ENCODE data around the gene HCN1. TPM values are rescaled to one million over a fixed set of nuclear protein-coding genes. Genes with fewer than 3 reads are reported as not detected.
A peak's percentile ranks its signal among the peaks of the same experiment; 100 is the strongest.
"Not testable (repeated sequence)": the region's sequence is repeated elsewhere in the genome, so short reads cannot be mapped to it uniquely, and the experiment has no call there.

HCN1 gene
- total RNA-seq, 1 experiment from 2014 or later, result not detected

GRCh38 chr5:45484781-45485180 is 211.4 kb downstream of the HCN1 start:
- Histone ChIP-seq H3K27me3 (ENCODE audit: low read length) (no peaks in the 10 kb centered on the region), H3K27ac (ENCODE audit: low read length) (no peak overlapping the region), H3K9me2 (replicated peaks; ENCODE audit: insufficient read depth, low read length) (no peaks in the 10 kb centered on the region), H3K36me3 (ENCODE audit: insufficient read depth, low read length) (no peaks in the 10 kb centered on the region), H3K4me3 (ENCODE audit: low read length) (no peak overlapping the region), H3K9me3 (ENCODE audit: low read length) (peaks cover 10% of the 10 kb centered on the region), H3K9ac (ENCODE audit: low read length) (no peak overlapping the region), H3K4me1 (ENCODE audit: low read length) (no peaks in the 10 kb centered on the region), H3K4me2 (ENCODE audit: low read depth, low read length, poor library complexity, severe bottlenecking) (no peak overlapping the region), H3K79me2 (ENCODE audit: low read length) (no peaks in the 10 kb centered on the region), H2AFZ (ENCODE audit: low read length) (no peak overlapping the region), H4K20me1 (ENCODE audit: insufficient read depth, low read depth, low read length) (no peaks in the 10 kb centered on the region)
- no peak for DNase-seq

DNA sequence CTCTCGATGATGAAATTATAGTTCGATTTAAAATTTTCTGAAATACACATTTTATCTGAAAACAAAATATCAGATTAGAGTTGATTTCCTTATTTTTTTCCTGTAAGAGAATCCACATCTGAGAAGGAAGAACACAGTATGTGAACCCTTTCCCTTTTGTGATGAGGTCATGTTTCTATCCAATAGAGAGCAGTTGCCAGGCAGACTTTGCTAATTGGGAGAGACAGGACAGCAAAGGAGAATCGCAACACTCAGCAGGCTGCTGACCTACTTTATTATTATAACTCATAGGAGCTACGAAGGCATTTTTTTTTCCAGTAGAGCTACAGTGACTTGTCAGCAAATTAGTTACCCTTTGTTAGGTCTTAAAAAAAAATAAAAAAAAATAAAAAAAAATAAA is 242.1 kb downstream of the HCN1 start:
- H3K79me2 ChIP-seq (ENCODE audit: low read length), result no peaks in the 10 kb centered on the region
- no peaks in the 10 kb centered on the region for H3K36me3 ChIP-seq (ENCODE audit: insufficient read depth, low read length)
- H3K4me2 ChIP-seq (ENCODE audit: low read depth, low read length, poor library complexity, severe bottlenecking), result no peak overlapping the region
- DNase-seq, result peak; percentile 51
- no peaks in the 10 kb centered on the region for H3K4me1 ChIP-seq (ENCODE audit: low read length)
- no peaks in the 10 kb centered on the region for H3K27me3 ChIP-seq (ENCODE audit: low read length)
- H3K9ac ChIP-seq (ENCODE audit: low read length), result no peak overlapping the region
- no peak overlapping the region for H3K27ac ChIP-seq (ENCODE audit: low read length)
- H2AFZ ChIP-seq (ENCODE audit: low read length), result no peak overlapping the region
- no peak overlapping the region for H3K4me3 ChIP-seq (ENCODE audit: low read length)
- peaks cover 22% of the 10 kb centered on the region for H3K9me3 ChIP-seq (ENCODE audit: low read length)
- no peaks in the 10 kb centered on the region for H4K20me1 ChIP-seq (ENCODE audit: insufficient read depth, low read depth, low read length)
- H3K9me2 ChIP-seq (replicated peaks; ENCODE audit: insufficient read depth, low read length), result no peaks in the 10 kb centered on the region

GRCh38 chr5:45444856-45445255 is 251.3 kb downstream of the HCN1 start:
- peaks cover 12% of the 10 kb centered on the region for H3K9me3 ChIP-seq (ENCODE audit: low read length)
- not testable (repeated sequence) for H3K9ac ChIP-seq (ENCODE audit: low read length); H3K4me1 ChIP-seq (ENCODE audit: low read length); H4K20me1 ChIP-seq (ENCODE audit: insufficient read depth, low read depth, low read length); H3K9me2 ChIP-seq (replicated peaks; ENCODE audit: insufficient read depth, low read length); DNase-seq; H3K36me3 ChIP-seq (ENCODE audit: insufficient read depth, low read length); H3K4me3 ChIP-seq (ENCODE audit: low read length); H3K79me2 ChIP-seq (ENCODE audit: low read length); H3K27me3 ChIP-seq (ENCODE audit: low read length); H2AFZ ChIP-seq (ENCODE audit: low read length); H3K4me2 ChIP-seq (ENCODE audit: low read depth, low read length, poor library complexity, severe bottlenecking); H3K27ac ChIP-seq (ENCODE audit: low read length)

- Histone ChIP-seq H3K4me2 (ENCODE audit: low read depth, low read length, poor library complexity, severe bottlenecking) (no peak overlapping the region), H3K9me2 (replicated peaks; ENCODE audit: insufficient read depth, low read length) (no peaks in the 10 kb centered on the region)
These were observed 255.7 kb downstream of the HCN1 start for GRCh38 chr5:45440466-45440865.

GRCh38 chr5:45437752-45438151 is 258.4 kb downstream of the HCN1 start:
- Histone ChIP-seq H3K36me3 (ENCODE audit: insufficient read depth, low read length) (no peaks in the 10 kb centered on the region), H3K9ac (ENCODE audit: low read length) (no peak overlapping the region), H3K27ac (ENCODE audit: low read length) (no peak overlapping the region), H3K79me2 (ENCODE audit: low read length) (no peaks in the 10 kb centered on the region), H4K20me1 (ENCODE audit: insufficient read depth, low read depth, low read length) (no peaks in the 10 kb centered on the region), H3K4me1 (ENCODE audit: low read length) (no peaks in the 10 kb centered on the region), H3K9me2 (replicated peaks; ENCODE audit: insufficient read depth, low read length) (no peaks in the 10 kb centered on the region), H3K4me3 (ENCODE audit: low read length) (no peak overlapping the region), H3K4me2 (ENCODE audit: low read depth, low read length, poor library complexity, severe bottlenecking) (no peak overlapping the region), H3K9me3 (ENCODE audit: low read length) (peaks cover 28% of the 10 kb centered on the region), H2AFZ (ENCODE audit: low read length) (no peak overlapping the region), H3K27me3 (ENCODE audit: low read length) (no peaks in the 10 kb centered on the region)
- no peak for DNase-seq

More at GRCh38 chr5:45440466-45440865, 255.7 kb downstream of the HCN1 start:
- H4K20me1 ChIP-seq (ENCODE audit: insufficient read depth, low read depth, low read length), result no peaks in the 10 kb centered on the region
- H2AFZ ChIP-seq (ENCODE audit: low read length), result no peak overlapping the region
- no peak overlapping the region for H3K4me3 ChIP-seq (ENCODE audit: low read length)
- H3K27me3 ChIP-seq (ENCODE audit: low read length), result no peaks in the 10 kb centered on the region
- DNase-seq, result no peak
- no peak overlapping the region for H3K9ac ChIP-seq (ENCODE audit: low read length)
- H3K79me2 ChIP-seq (ENCODE audit: low read length), result no peaks in the 10 kb centered on the region
- H3K36me3 ChIP-seq (ENCODE audit: insufficient read depth, low read length), result no peaks in the 10 kb centered on the region
- peaks cover 19% of the 10 kb centered on the region for H3K9me3 ChIP-seq (ENCODE audit: low read length)
- H3K27ac ChIP-seq (ENCODE audit: low read length), result no peak overlapping the region
- H3K4me1 ChIP-seq (ENCODE audit: low read length), result no peaks in the 10 kb centered on the region

DNA sequence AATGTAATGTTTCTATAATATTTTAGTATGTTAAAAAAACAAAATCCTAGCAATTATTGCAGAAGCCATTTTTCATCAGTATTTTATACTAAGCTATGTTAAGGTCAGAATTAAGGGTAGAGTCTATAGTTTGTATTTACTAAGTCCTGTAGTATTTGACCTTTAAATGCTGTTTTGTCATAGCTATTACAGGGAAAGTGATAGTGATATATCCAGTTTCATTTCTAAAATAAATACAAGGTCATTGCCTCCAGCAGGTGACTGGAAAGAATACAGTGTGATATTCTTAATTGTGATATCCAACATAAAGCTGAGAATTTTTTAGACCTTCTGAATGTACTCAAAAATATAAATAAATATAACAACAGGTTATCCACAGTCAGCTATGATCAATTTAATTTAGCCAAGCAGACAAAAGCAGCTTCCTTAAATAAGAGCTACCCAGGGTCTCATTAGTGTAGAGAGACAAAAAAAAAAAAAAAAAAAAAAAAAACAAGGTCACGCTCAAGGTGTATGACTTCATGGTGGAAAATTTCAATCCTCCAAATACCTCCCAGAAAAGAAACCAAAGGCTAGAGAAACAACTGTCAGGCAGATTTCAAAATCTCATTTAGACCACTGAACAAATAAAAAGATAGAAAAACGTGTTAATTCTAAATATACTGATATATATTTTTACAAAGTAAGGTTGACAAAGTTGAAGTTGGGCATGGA is 278.7 kb downstream of the HCN1 start:
- Histone ChIP-seq H3K79me2 (ENCODE audit: low read length) (no peaks in the 10 kb centered on the region), H3K9ac (ENCODE audit: low read length) (no peak overlapping the region), H2AFZ (ENCODE audit: low read length) (no peak overlapping the region), H4K20me1 (ENCODE audit: insufficient read depth, low read depth, low read length) (no peaks in the 10 kb centered on the region), H3K4me2 (ENCODE audit: low read depth, low read length, poor library complexity, severe bottlenecking) (no peak overlapping the region), H3K4me1 (ENCODE audit: low read length) (no peaks in the 10 kb centered on the region), H3K36me3 (ENCODE audit: insufficient read depth, low read length) (no peaks in the 10 kb centered on the region), H3K27ac (ENCODE audit: low read length) (no peak overlapping the region), H3K27me3 (ENCODE audit: low read length) (no peaks in the 10 kb centered on the region), H3K4me3 (ENCODE audit: low read length) (no peak overlapping the region), H3K9me2 (replicated peaks; ENCODE audit: insufficient read depth, low read length) (no peaks in the 10 kb centered on the region), H3K9me3 (ENCODE audit: low read length) (peaks cover 18% of the 10 kb centered on the region)
- no peak for DNase-seq

GRCh38 chr5:45414620-45415573 is 281.3 kb downstream of the HCN1 start:
- Histone ChIP-seq H3K9ac (ENCODE audit: low read length) (no peak overlapping the region), H3K9me2 (replicated peaks; ENCODE audit: insufficient read depth, low read length) (no peaks in the 10 kb centered on the region), H3K4me2 (ENCODE audit: low read depth, low read length, poor library complexity, severe bottlenecking) (no peak overlapping the region), H3K36me3 (ENCODE audit: insufficient read depth, low read length) (no peaks in the 10 kb centered on the region), H3K27ac (ENCODE audit: low read length) (no peak overlapping the region), H3K9me3 (ENCODE audit: low read length) (peaks cover 20% of the 10 kb centered on the region), H3K27me3 (ENCODE audit: low read length) (no peaks in the 10 kb centered on the region), H3K4me1 (ENCODE audit: low read length) (no peaks in the 10 kb centered on the region), H4K20me1 (ENCODE audit: insufficient read depth, low read depth, low read length) (no peaks in the 10 kb centered on the region), H3K4me3 (ENCODE audit: low read length) (no peak overlapping the region), H3K79me2 (ENCODE audit: low read length) (no peaks in the 10 kb centered on the region), H2AFZ (ENCODE audit: low read length) (no peak overlapping the region)
- DNase-seq, result no peak

DNA sequence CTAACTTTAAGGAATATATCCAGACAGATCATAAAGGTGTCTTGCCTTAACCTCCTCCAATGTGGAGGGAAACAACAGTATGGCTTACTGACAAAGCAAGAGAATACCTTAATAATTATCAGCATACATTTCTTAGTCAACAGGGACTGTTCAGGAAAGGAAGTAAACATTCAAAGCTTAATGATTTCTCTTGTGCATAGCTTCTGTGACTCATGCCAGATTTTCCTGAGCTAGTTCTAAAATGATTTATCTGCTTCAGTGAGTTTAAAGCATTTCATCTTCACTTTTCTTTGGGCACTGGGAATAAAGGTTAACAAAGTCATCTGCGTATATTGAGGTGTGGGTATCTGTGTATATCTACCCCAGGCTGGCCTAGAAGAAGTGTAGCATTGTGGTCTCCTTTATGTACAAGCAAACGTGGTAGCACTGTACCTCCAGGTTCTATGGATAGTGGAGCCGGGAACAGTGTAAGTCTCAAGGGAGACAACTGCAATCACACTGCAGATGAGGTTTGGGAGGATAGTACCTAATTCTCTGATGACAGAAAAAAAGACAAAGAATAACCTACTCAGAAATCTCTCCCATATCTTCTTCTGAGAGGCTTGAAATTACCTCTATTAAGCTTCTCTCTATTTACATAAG is 284.1 kb downstream of the HCN1 start:
- no peak overlapping the region for H2AFZ ChIP-seq (ENCODE audit: low read length)
- H3K4me1 ChIP-seq (ENCODE audit: low read length), result no peaks in the 10 kb centered on the region
- no peak overlapping the region for H3K4me2 ChIP-seq (ENCODE audit: low read depth, low read length, poor library complexity, severe bottlenecking)
- H3K4me3 ChIP-seq (ENCODE audit: low read length), result no peak overlapping the region
- H3K79me2 ChIP-seq (ENCODE audit: low read length), result no peaks in the 10 kb centered on the region
- no peaks in the 10 kb centered on the region for H4K20me1 ChIP-seq (ENCODE audit: insufficient read depth, low read depth, low read length)
- no peaks in the 10 kb centered on the region for H3K36me3 ChIP-seq (ENCODE audit: insufficient read depth, low read length)
- peaks cover 21% of the 10 kb centered on the region for H3K9me3 ChIP-seq (ENCODE audit: low read length)
- H3K9me2 ChIP-seq (replicated peaks; ENCODE audit: insufficient read depth, low read length), result no peaks in the 10 kb centered on the region
- H3K27ac ChIP-seq (ENCODE audit: low read length), result no peak overlapping the region
- no peaks in the 10 kb centered on the region for H3K27me3 ChIP-seq (ENCODE audit: low read length)
- no peak for DNase-seq
- no peak overlapping the region for H3K9ac ChIP-seq (ENCODE audit: low read length)

Measured in Karpas-422 (cell line).